Calu3 (cell line): Measurements from ENCODE around the gene RNF115. TPM values are rescaled to one million over a fixed set of nuclear protein-coding genes. Genes with fewer than 3 reads are reported as not detected.

ENCODE experiments used
- BruUV-seq: library from RNA; stranded (reverse); fragments of 400-500 nt; replicated peaks from 2 replicates; lab custom pipeline; 2021; lab: Mats Ljungman, UMichigan
- CTCF ChIA-PET: fragments of 300-600 bp; sonication (Branson Sonifier 250); formaldehyde crosslinking; loops from one replicate; lab custom pipeline; 2022; ENCODE audit warnings: antibody characterized with exemption; lab: Charles Lee
- DNase-seq: peaks from one replicate; pipeline ENCODE4 v3.0.0; 2022
- H3K27ac Mint-ChIP-seq: one replicate; pipeline ENCODE4 v1.8.0; 2022; ENCODE audit warnings: mixed read lengths; ENCODE audit not compliant: unreplicated experiment
- H3K27me3 Mint-ChIP-seq: one replicate; pipeline ENCODE4 v1.8.0; 2022; ENCODE audit warnings: mixed read lengths; ENCODE audit not compliant: unreplicated experiment
- H3K36me3 Mint-ChIP-seq: one replicate; pipeline ENCODE4 v1.8.0; 2022; ENCODE audit warnings: mild to moderate bottlenecking, moderate library complexity, mixed read lengths; ENCODE audit not compliant: insufficient read depth, unreplicated experiment
- H3K4me1 Mint-ChIP-seq: one replicate; pipeline ENCODE4 v1.8.0; 2022; ENCODE audit warnings: mild to moderate bottlenecking, low read depth, mixed read lengths; ENCODE audit not compliant: unreplicated experiment
- H3K4me3 Mint-ChIP-seq: one replicate; pipeline ENCODE4 v1.8.0; 2022; ENCODE audit warnings: mild to moderate bottlenecking, low read depth, moderate library complexity, mixed read lengths; ENCODE audit not compliant: unreplicated experiment
- H3K9me3 Mint-ChIP-seq: one replicate; pipeline ENCODE4 v1.8.0; 2022; ENCODE audit warnings: low read depth, mixed read lengths; ENCODE audit not compliant: unreplicated experiment
- CTCF ChIP-seq: fragments of 200-600 bp; IDR thresholded peaks from one replicate; pipeline ENCODE4 v1.8.0; 2022; ENCODE audit warnings: antibody characterized with exemption; ENCODE audit not compliant: unreplicated experiment
- intact Hi-C: fragments of 100-400 bp; cut with micrococcal nuclease; formaldehyde crosslinking; loops from one replicate; pipeline ENCODE4 v1.10.0; 2022; ENCODE audit not compliant: unreplicated experiment
- total RNA-seq: library from RNA; stranded (reverse); gene quantifications from 2 replicates; pipeline ENCODE4 v1.2.3, GENCODE V29; 2022

The RNF115 gene
- total RNA-seq, 1 experiment from 2014 or later, result 9.5 TPM

- BruUV-seq, result no TSS peak
- no peak for DNase-seq
- peaks cover 3% of the 10 kb centered on the region for H3K9me3 Mint-ChIP-seq
- H3K27ac Mint-ChIP-seq, result no peak overlapping the region
- no peaks in the 10 kb centered on the region for H3K4me1 Mint-ChIP-seq
- CTCF ChIA-PET, result interaction anchor here (0.6 kb wide), 1 partner anchor 66 kb away, joined by 3 read pairs; the partner anchor contains the start of genes POLR3C and RNF115
- intact Hi-C loops, result no loop called here
- no peaks in the 10 kb centered on the region for H3K27me3 Mint-ChIP-seq
- no peak overlapping the region for H3K4me3 Mint-ChIP-seq
- no peaks in the 10 kb centered on the region for H3K36me3 Mint-ChIP-seq
- TF ChIP-seq CTCF, result no peak
These were observed 65.3 kb downstream of the RNF115 start for GRCh38 chr1:145758575-145758974.

GRCh38 chr1:145758116-145758515, 65.8 kb downstream of the RNF115 start:
- TF ChIP-seq CTCF, result no peak
- Mint-ChIP-seq H3K9me3 (peaks cover 3% of the 10 kb centered on the region), H3K4me3 (no peak overlapping the region), H3K4me1 (no peaks in the 10 kb centered on the region), H3K36me3 (no peaks in the 10 kb centered on the region), H3K27ac (no peak overlapping the region), H3K27me3 (no peaks in the 10 kb centered on the region)
- CTCF ChIA-PET, result interaction anchor here (0.6 kb wide), 1 partner anchor 66 kb away, joined by 3 read pairs; the partner anchor contains the start of genes POLR3C and RNF115
- intact Hi-C loops, result no loop called here
- DNase-seq, result no peak
- no TSS peak for BruUV-seq

GRCh38 chr1:145757420-145757819, 66.5 kb downstream of the RNF115 start:
- Mint-ChIP-seq H3K27me3 (no peaks in the 10 kb centered on the region), H3K4me1 (no peaks in the 10 kb centered on the region), H3K4me3 (no peak overlapping the region), H3K27ac (no peak overlapping the region), H3K36me3 (no peaks in the 10 kb centered on the region), H3K9me3 (peaks cover 3% of the 10 kb centered on the region)
- DNase-seq, result no peak
- no peak for TF ChIP-seq CTCF
- CTCF ChIA-PET, result interaction anchor here (0.5 kb wide), 1 partner anchor 18 kb away, joined by 3 read pairs; no protein-coding TSS in a partner anchor
- no TSS peak for BruUV-seq
- intact Hi-C loops, result no loop called here

- Mint-ChIP-seq H3K27ac (no peak overlapping the region), H3K4me1 (no peaks in the 10 kb centered on the region), H3K27me3 (no peaks in the 10 kb centered on the region), H3K4me3 (no peak overlapping the region), H3K9me3 (no peaks in the 10 kb centered on the region), H3K36me3 (no peaks in the 10 kb centered on the region)
- intact Hi-C loops, result no loop called here
- CTCF ChIA-PET, result no interaction called here
- BruUV-seq, result no TSS peak
- no peak for DNase-seq
- TF ChIP-seq CTCF, result no peak
These were observed 72.3 kb downstream of the RNF115 start for GRCh38 chr1:145751491-145752037.
